Activated T-cell treated with anti-CD3 and anti-CD28 coated beads, Interleukin-2, amount 50 U/mL, for 24 hours (primary cell): Measurements from ENCODE around the gene ITGB4.

Experiments used
- DNase-seq: peaks from one replicate; pipeline ENCODE4 v3.0.0-alpha.2; 2020
- H3K27ac Mint-ChIP-seq: 2 replicates; pipeline ENCODE4 v1.8.0; 2020; ENCODE audit warnings: mild to moderate bottlenecking, mixed read lengths
- H3K27me3 Mint-ChIP-seq: 2 replicates; pipeline ENCODE4 v1.8.0; 2020; ENCODE audit warnings: mixed read lengths
- H3K36me3 Mint-ChIP-seq: 2 replicates; pipeline ENCODE4 v1.8.0; 2020; ENCODE audit warnings: low read depth, mixed read lengths
- H3K4me1 Mint-ChIP-seq: 2 replicates; pipeline ENCODE4 v1.8.0; 2020; ENCODE audit warnings: low read depth, mixed read lengths
- H3K4me3 Mint-ChIP-seq: 2 replicates; pipeline ENCODE4 v1.8.0; 2020; ENCODE audit warnings: mild to moderate bottlenecking, moderate library complexity, mixed read lengths
- H3K9me3 Mint-ChIP-seq: 2 replicates; pipeline ENCODE4 v1.8.0; 2020; ENCODE audit warnings: mixed read lengths

The ITGB4 gene

GRCh38 chr17:75731716-75732498 is 10.6 kb downstream of the ITGB4 start:
- no peak for DNase-seq
- Mint-ChIP-seq H3K27ac (no peak overlapping the region), H3K9me3 (no peaks in the 10 kb centered on the region), H3K27me3 (no peaks in the 10 kb centered on the region), H3K36me3 (no peaks in the 10 kb centered on the region), H3K4me1 (peaks cover 3% of the 10 kb centered on the region), H3K4me3 (no peak overlapping the region)

- Mint-ChIP-seq H3K27ac (no peak overlapping the region), H3K36me3 (no peaks in the 10 kb centered on the region), H3K9me3 (no peaks in the 10 kb centered on the region), H3K4me3 (no peak overlapping the region), H3K27me3 (no peaks in the 10 kb centered on the region), H3K4me1 (peaks cover 7% of the 10 kb centered on the region)
- DNase-seq: no peak
Measured at GRCh38 chr17:75733471-75733870, 12.2 kb downstream of the ITGB4 start.

- Mint-ChIP-seq H3K36me3 (no peaks in the 10 kb centered on the region), H3K9me3 (no peaks in the 10 kb centered on the region), H3K27me3 (no peaks in the 10 kb centered on the region), H3K4me3 (no peak overlapping the region), H3K27ac (peak overlapping the region; percentile 13), H3K4me1 (peaks cover 7% of the 10 kb centered on the region)
- no peak for DNase-seq
Measured at GRCh38 chr17:75734674-75735294, 13.5 kb downstream of the ITGB4 start.

GRCh38 chr17:75736173-75736835 is 15.0 kb downstream of the ITGB4 start:
- Mint-ChIP-seq H3K27ac (no peak overlapping the region), H3K9me3 (no peaks in the 10 kb centered on the region), H3K36me3 (no peaks in the 10 kb centered on the region), H3K4me1 (peaks cover 7% of the 10 kb centered on the region), H3K4me3 (no peak overlapping the region), H3K27me3 (no peaks in the 10 kb centered on the region)
- no peak for DNase-seq

GRCh38 chr17:75737133-75737962 is 16.1 kb downstream of the ITGB4 start:
- Mint-ChIP-seq H3K27me3 (no peaks in the 10 kb centered on the region), H3K9me3 (no peaks in the 10 kb centered on the region), H3K36me3 (no peaks in the 10 kb centered on the region), H3K4me1 (peaks cover 7% of the 10 kb centered on the region), H3K27ac (no peak overlapping the region), H3K4me3 (no peak overlapping the region)
- no peak for DNase-seq

GRCh38 chr17:75738218-75738802 is 17.1 kb downstream of the ITGB4 start:
- H3K4me3 Mint-ChIP-seq: no peak overlapping the region
- H3K9me3 Mint-ChIP-seq: no peaks in the 10 kb centered on the region
- H3K4me1 Mint-ChIP-seq: peaks cover 7% of the 10 kb centered on the region
- H3K27ac Mint-ChIP-seq: peak overlapping the region; percentile 26
- DNase-seq: no peak
- no peaks in the 10 kb centered on the region for H3K36me3 Mint-ChIP-seq
- H3K27me3 Mint-ChIP-seq: no peaks in the 10 kb centered on the region

GRCh38 chr17:75739174-75739573 is 17.9 kb downstream of the ITGB4 start:
- Mint-ChIP-seq H3K9me3 (no peaks in the 10 kb centered on the region), H3K27me3 (no peaks in the 10 kb centered on the region), H3K36me3 (no peaks in the 10 kb centered on the region), H3K27ac (no peak overlapping the region), H3K4me3 (no peak overlapping the region), H3K4me1 (peaks cover 7% of the 10 kb centered on the region)
- DNase-seq: no peak

GRCh38 chr17:75739801-75740200 is 18.5 kb downstream of the ITGB4 start:
- H3K4me3 Mint-ChIP-seq: no peak overlapping the region
- H3K27ac Mint-ChIP-seq: no peak overlapping the region
- H3K4me1 Mint-ChIP-seq: peaks cover 5% of the 10 kb centered on the region
- H3K27me3 Mint-ChIP-seq: no peaks in the 10 kb centered on the region
- H3K9me3 Mint-ChIP-seq: no peaks in the 10 kb centered on the region
- no peak for DNase-seq
- no peaks in the 10 kb centered on the region for H3K36me3 Mint-ChIP-seq

GRCh38 chr17:75740215-75740614 is 19.0 kb downstream of the ITGB4 start:
- no peak overlapping the region for H3K4me3 Mint-ChIP-seq
- H3K9me3 Mint-ChIP-seq: no peaks in the 10 kb centered on the region
- no peak for DNase-seq
- H3K36me3 Mint-ChIP-seq: no peaks in the 10 kb centered on the region
- peaks cover 4% of the 10 kb centered on the region for H3K4me1 Mint-ChIP-seq
- H3K27me3 Mint-ChIP-seq: no peaks in the 10 kb centered on the region
- no peak overlapping the region for H3K27ac Mint-ChIP-seq

- H3K9me3 Mint-ChIP-seq: no peaks in the 10 kb centered on the region
- no peaks in the 10 kb centered on the region for H3K27me3 Mint-ChIP-seq
- no peak overlapping the region for H3K4me3 Mint-ChIP-seq
- peaks cover 4% of the 10 kb centered on the region for H3K4me1 Mint-ChIP-seq
- no peaks in the 10 kb centered on the region for H3K36me3 Mint-ChIP-seq
- H3K27ac Mint-ChIP-seq: no peak overlapping the region
- DNase-seq: no peak
Measured at GRCh38 chr17:75740631-75741077, 19.4 kb downstream of the ITGB4 start.

GRCh38 chr17:75742337-75742736 is 21.1 kb downstream of the ITGB4 start:
- H3K27ac Mint-ChIP-seq: no peak overlapping the region
- peaks cover 4% of the 10 kb centered on the region for H3K4me1 Mint-ChIP-seq
- H3K27me3 Mint-ChIP-seq: no peaks in the 10 kb centered on the region
- H3K9me3 Mint-ChIP-seq: no peaks in the 10 kb centered on the region
- no peak overlapping the region for H3K4me3 Mint-ChIP-seq
- no peak for DNase-seq
- H3K36me3 Mint-ChIP-seq: no peaks in the 10 kb centered on the region

- no peak for DNase-seq
- Mint-ChIP-seq H3K4me1 (no peaks in the 10 kb centered on the region), H3K36me3 (no peaks in the 10 kb centered on the region), H3K9me3 (no peaks in the 10 kb centered on the region), H3K27ac (no peak overlapping the region), H3K27me3 (no peaks in the 10 kb centered on the region), H3K4me3 (no peak overlapping the region)
Measured at GRCh38 chr17:75743625-75744206, 22.5 kb downstream of the ITGB4 start.

- H3K36me3 Mint-ChIP-seq: no peaks in the 10 kb centered on the region
- DNase-seq: no peak
- H3K9me3 Mint-ChIP-seq: no peaks in the 10 kb centered on the region
- peaks cover 12% of the 10 kb centered on the region for H3K4me1 Mint-ChIP-seq
- H3K4me3 Mint-ChIP-seq: no peak overlapping the region
- no peak overlapping the region for H3K27ac Mint-ChIP-seq
- peaks cover 4% of the 10 kb centered on the region for H3K27me3 Mint-ChIP-seq
Measured at GRCh38 chr17:75748706-75749105, 27.4 kb downstream of the ITGB4 start.
